WERI-Rb-1 (cell line): ENCODE results near the gene FAM181A.

Experiments
- DNase-seq: peaks from one replicate; pipeline ENCODE4 v3.0.0-alpha.2; 2020
- H3K27ac ChIP-seq: fragments of 250-450 bp; sonication (Bioruptor Pico); 2 replicates; pipeline ENCODE4 v1.5.1; 2020; ENCODE audit warnings: mild to moderate bottlenecking, moderate library complexity
- H3K27me3 ChIP-seq: fragments of 250-450 bp; sonication (Bioruptor Pico); 2 replicates; pipeline ENCODE4 v1.5.1; 2021; ENCODE audit warnings: mild to moderate bottlenecking, low read depth, moderate library complexity; ENCODE audit not compliant: insufficient read depth, severe bottlenecking
- H3K36me3 ChIP-seq: fragments of 250-450 bp; sonication (Bioruptor Pico); 2 replicates; pipeline ENCODE4 v1.5.1; 2020; ENCODE audit warnings: mild to moderate bottlenecking, moderate library complexity
- H3K4me3 ChIP-seq: 2 replicates; pipeline ENCODE4 v1.5.1; 2011; ENCODE audit warnings: low read depth, mild to moderate bottlenecking, control low read depth, low read length
- H3K9me3 ChIP-seq: fragments of 250-450 bp; sonication (Bioruptor Pico); 2 replicates; pipeline ENCODE4 v1.5.1; 2021; ENCODE audit warnings: mild to moderate bottlenecking, moderate library complexity; ENCODE audit not compliant: severe bottlenecking
- CTCF ChIP-seq: IDR thresholded peaks from 2 replicates; pipeline ENCODE4 v1.5.1; 2011; ENCODE audit warnings: low read depth, mild to moderate bottlenecking, control low read depth, inconsistent platforms, low read length

The FAM181A gene

DNA sequence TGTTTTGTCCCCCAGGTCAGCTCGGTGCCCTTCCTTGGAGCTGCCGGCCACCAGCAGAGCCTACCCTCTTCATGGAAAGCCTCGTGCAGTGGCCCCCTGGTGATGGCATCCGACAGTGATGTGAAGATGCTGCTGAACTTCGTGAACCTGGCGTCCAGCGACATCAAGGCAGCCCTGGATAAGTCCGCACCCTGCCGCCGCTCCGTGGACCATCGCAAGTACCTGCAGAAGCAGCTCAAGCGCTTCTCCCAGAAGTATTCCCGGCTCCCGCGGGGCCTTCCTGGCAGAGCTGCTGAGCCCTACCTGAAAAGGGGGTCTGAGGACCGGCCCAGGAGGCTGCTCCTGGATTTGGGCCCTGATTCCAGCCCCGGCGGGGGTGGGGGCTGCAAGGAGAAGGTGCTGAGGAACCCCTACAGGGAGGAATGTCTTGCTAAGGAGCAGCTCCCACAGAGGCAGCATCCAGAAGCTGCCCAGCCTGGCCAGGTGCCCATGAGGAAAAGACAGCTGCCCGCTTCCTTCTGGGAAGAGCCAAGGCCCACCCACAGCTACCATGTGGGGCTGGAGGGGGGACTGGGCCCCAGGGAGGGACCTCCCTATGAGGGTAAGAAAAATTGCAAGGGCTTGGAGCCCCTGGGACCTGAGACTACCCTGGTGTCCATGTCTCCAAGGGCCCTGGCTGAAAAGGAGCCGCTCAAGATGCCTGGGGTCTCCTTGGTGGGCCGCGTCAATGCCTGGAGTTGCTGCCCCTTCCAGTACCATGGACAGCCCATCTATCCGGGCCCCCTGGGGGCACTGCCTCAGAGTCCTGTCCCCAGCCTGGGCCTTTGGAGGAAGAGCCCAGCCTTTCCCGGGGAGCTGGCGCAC lies 1.3 kb downstream of the FAM181A start:
- no peaks in the 10 kb centered on the region for H3K9me3 ChIP-seq
- no peak for TF ChIP-seq CTCF

DNA sequence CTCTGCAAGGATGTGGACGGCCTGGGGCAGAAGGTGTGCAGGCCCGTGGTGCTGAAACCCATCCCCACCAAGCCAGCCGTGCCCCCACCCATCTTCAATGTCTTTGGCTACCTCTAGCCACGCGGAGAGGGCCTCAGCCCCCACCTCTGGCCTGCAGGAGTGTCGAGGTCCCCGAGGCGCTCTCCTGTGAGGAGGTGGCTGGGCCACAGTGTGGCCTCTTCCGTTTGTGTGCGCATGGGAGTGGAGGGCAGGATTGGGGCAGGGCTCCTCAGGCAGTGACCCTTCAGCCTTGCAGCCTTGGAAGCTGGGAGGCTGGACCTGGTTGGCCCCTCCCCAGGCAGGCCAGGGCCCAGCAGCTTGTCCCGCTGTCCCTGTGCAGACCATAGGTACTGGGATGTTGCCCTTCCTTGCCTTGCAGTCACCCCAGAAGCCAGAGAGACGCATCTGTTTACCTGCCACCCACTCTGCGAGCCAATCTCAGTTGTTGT lies 1.9 kb downstream of the FAM181A start:
- no peak overlapping the region for H3K4me3 ChIP-seq
- H3K27ac ChIP-seq: no peak overlapping the region
- DNase-seq: no peak
- H3K9me3 ChIP-seq: no peaks in the 10 kb centered on the region
- no peaks in the 10 kb centered on the region for H3K36me3 ChIP-seq
- TF ChIP-seq CTCF: no peak
- H3K27me3 ChIP-seq: no peaks in the 10 kb centered on the region

More for the DNA sequence above, 1.3 kb downstream of the FAM181A start:
- H3K27me3 ChIP-seq: no peaks in the 10 kb centered on the region
- H3K4me3 ChIP-seq: no peak overlapping the region
- no peaks in the 10 kb centered on the region for H3K36me3 ChIP-seq
- no peak for DNase-seq
- H3K27ac ChIP-seq: no peak overlapping the region

- no peak for DNase-seq
- no peak overlapping the region for H3K27ac ChIP-seq
- no peaks in the 10 kb centered on the region for H3K27me3 ChIP-seq
- H3K36me3 ChIP-seq: no peaks in the 10 kb centered on the region
- no peaks in the 10 kb centered on the region for H3K9me3 ChIP-seq
- TF ChIP-seq CTCF: no peak
- no peak overlapping the region for H3K4me3 ChIP-seq
Observed at GRCh38 chr14:93929657-93930056, 2.5 kb downstream of the FAM181A start.

GRCh38 chr14:93930296-93930988 lies 3.3 kb downstream of the FAM181A start:
- no peak for TF ChIP-seq CTCF

DNA sequence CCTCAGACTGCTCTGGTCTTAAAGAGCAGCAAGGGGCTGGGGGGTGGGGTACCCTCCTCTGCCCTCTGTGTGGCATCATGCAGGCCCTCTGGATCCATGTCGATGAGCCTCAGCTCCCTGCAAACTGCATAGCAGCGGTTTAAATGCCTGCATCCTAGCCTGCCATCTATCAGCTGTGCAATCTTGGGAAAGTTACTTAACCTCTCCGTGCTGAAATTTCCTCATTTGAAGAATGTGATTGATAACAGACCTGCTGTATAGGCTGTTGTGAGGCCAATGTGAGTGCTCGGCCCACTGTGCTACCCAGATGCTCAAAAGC lies 3.8 kb downstream of the FAM181A start:
- no peaks in the 10 kb centered on the region for H3K27me3 ChIP-seq
- no peak overlapping the region for H3K4me3 ChIP-seq
- H3K27ac ChIP-seq: no peak overlapping the region
- no peak for TF ChIP-seq CTCF
- no peak for DNase-seq
- H3K9me3 ChIP-seq: no peaks in the 10 kb centered on the region
- no peaks in the 10 kb centered on the region for H3K36me3 ChIP-seq

More at GRCh38 chr14:93930296-93930988, 3.3 kb downstream of the FAM181A start:
- no peak overlapping the region for H3K27ac ChIP-seq
- no peak overlapping the region for H3K4me3 ChIP-seq
- no peaks in the 10 kb centered on the region for H3K36me3 ChIP-seq
- H3K9me3 ChIP-seq: no peaks in the 10 kb centered on the region
- DNase-seq: no peak
- H3K27me3 ChIP-seq: no peaks in the 10 kb centered on the region
